GM18498 (cell line): ENCODE measurements around the gene RABEPK.
"Not testable (repeated sequence)": the region's sequence is repeated elsewhere in the genome, so short reads cannot be mapped to it uniquely, and the experiment has no call there.

Experiments
- ATAC-seq: cut with Tn5 transposase; IDR thresholded peaks from one replicate; pipeline ENCODE4 v1.9.1; 2021; ENCODE audit warnings: mild to moderate bottlenecking, moderate library complexity; ENCODE audit not compliant: unreplicated experiment

RABEPK gene

DNA sequence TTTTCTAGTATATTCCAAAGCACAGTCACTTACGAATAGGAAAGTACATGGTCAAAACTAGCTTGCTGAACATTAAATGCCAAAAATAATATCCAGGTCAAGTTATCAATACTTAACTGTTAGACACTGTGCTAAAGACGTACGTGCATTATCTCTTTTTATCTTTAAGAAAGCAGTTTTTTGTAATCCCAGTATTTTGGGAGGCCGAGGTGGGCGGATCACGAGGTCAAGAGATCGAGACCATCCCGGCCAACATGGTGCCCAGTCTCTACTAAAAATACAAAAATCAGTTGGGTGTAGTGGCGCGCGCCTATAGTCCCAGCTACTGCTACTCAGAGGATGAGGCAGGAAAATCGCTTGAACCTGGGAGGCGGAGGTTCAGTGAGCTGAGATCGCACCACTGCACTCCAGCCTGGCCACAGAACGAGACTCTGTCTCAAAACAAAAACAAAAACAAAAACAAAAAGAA, 43.5 kb downstream of the RABEPK start:
- ATAC-seq: no peak

DNA sequence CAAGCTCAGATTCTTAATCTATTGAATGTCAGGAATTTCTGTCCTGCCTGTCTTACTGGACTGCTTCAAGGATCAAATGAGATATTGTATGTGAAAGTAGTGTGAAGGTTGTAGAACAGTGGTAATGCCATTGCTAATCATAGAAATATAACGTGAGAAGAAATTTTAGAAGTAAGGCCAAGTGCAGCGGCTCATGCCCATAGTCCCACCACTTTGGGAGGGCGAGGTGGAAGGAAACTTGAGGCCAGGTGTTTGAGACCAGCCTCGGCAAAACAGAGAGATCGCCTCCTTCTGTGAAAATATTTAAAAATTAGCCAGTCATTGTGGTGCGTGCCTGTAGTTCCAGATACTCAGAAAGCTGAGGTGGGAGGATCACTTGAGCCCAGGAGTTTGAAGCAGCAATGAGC, 45.9 kb downstream of the RABEPK start:
- ATAC-seq: no peak

GRCh38 chr9:125254231-125254630, 53.9 kb downstream of the RABEPK start:
- no peak for ATAC-seq

- no peak for ATAC-seq
These were observed 55.5 kb downstream of the RABEPK start for GRCh38 chr9:125255781-125256391.

DNA sequence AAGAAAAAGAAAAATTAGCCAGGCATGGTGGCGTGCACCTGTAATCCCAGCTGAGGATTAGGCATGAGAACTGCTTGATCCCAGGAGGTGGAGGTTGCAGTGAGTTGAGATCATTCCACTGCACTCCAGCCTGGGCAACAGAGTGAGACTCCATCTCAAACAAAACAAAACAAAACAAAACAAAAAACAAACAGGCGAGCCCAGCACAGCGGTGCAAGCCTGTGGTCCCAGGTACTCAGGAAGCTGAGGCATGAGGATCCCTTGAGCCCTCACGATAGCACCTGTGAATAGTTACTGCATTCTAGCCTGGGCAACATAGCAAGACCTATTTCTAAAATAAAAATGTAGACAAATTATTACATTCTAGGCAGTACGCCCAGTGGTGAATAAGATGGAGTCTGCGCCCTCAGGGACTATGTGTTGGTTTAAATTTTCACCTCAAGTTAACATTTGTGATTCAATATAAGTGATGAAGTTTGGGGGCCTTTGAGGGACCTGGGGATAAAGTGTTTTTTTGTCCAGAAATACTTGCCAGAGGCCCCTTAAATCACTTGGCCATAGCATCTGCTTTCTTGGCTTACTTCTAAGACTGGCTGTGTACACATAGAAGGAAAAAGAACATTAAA, 57.9 kb downstream of the RABEPK start:
- no peak for ATAC-seq

DNA sequence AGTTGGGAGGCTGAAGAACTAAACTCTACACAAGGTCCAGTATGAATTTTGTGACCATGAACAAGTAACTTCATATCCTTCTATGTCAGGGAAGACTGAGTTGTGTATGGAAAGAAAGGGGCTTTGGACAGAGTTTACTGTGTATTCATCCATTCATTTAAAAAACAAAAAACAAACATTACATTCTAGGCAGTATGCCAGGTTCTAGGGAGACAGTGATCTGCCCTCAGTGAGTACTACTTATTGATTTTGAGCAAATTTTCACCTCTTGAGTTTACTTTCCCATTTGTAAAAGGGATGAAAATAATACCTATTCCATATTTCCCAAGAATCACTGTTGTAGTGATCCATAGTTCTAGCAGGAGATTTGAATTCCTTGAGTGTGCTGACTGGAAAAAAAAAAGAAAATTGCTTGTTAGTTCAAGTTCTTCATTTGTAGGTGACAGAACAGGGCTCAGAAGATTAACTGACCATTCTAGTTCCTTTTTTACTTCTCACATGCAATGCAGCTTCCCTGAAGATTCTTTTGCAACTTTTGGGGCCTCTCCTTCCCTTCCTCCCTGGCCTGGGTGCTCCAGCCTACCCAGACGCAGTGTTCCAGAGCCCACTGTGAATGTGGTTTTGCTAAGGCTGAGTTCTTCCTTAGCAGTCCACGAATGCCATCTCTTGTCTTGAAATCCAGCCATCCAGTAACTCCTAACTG, 58.6 kb downstream of the RABEPK start:
- ATAC-seq: no peak

- no peak for ATAC-seq
These were observed 60.2 kb downstream of the RABEPK start for GRCh38 chr9:125260561-125260960.

DNA sequence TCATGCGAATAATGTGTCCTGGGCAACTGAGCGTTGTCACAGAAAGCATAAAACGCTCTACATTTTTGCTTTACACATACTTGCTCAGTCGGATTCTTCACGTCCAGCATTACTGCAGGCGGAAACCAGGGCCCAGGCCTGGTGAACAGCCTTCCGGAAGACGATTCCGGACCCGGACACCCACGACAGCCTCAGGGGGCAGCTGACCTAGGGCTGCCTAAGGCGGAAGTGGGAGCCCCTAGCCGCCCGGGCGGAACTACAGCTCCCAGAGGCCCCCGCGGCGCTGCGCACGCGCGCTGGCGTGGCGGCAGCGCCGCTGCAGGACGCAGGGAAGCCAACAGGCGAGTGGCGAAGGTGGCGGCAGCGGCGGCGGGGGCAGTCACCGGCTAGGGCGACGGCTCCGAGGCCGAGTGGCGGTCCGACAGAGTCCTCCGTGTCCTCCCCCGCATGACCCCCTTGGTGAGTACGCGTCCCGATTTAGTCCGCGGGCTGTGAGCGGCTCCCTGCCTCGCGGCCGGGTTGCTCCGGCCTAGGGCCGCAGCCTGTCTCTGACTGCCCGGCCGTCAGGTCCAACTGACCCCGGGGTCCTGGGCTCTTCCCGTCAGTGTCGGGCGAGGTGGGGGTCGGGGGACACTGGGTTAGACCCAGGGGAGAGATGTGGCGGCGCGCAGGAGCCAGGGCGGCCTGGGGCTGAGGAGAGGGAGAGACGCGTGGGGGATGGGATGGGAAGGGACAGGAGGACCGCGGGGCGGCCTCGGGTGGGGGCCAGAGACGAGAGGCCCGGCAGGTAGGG, 61.4 kb downstream of the RABEPK start, which contains the start of gene GAPVD1:
TSS of gene GAPVD1 (plus strand) at position 326 of the 793 bp plus-strand sequence. CDS start 37,096 bp downstream, outside the sequence.
- ATAC-seq: peak; percentile 91

GRCh38 chr9:125262294-125262991, 62.1 kb downstream of the RABEPK start:
- ATAC-seq: no peak

GRCh38 chr9:125264068-125264467, 63.7 kb downstream of the RABEPK start:
- ATAC-seq: not testable (repeated sequence)

GRCh38 chr9:125268394-125269013, 68.2 kb downstream of the RABEPK start:
- no peak for ATAC-seq

GRCh38 chr9:125269014-125269397, 68.7 kb downstream of the RABEPK start:
- ATAC-seq: no peak

DNA sequence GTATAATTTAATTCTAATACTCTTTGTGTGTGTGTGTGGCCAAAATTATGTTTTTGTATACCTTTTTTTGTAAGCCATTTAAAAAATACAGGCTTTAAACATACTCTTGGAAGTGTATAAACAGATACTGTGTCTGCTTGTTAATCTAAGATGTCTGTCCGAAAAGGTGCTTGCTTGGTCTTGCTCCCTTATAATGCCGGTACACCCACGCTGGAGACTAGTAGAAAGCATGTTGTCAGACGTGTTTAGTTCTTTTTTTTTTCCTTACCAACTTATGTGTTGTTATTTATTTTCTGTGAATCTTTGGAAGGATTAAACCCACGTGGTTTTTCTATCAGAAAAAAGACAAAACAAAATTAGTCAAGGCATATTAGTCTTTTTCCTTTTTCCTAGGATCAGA, 70.7 kb downstream of the RABEPK start:
- ATAC-seq: no peak

DNA sequence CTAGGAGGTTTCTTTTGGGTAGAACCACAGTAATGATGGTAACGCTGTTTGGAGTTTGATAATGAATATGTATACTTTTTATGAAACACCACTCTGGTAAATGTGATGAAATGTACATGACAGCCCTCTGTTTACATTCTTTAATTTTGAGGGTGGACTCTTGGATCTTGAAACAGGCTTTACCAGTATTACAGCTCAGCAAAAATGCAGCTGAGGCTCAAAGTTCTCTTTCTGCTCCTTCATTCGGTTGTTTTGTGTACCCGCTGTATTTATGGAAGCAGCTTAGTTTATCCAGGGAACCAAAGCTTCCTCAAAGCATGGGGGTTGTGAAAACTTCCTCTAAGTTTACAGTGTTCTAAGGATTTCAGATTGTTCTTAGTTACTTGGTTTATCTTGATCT, 72.4 kb downstream of the RABEPK start:
- ATAC-seq: no peak

DNA sequence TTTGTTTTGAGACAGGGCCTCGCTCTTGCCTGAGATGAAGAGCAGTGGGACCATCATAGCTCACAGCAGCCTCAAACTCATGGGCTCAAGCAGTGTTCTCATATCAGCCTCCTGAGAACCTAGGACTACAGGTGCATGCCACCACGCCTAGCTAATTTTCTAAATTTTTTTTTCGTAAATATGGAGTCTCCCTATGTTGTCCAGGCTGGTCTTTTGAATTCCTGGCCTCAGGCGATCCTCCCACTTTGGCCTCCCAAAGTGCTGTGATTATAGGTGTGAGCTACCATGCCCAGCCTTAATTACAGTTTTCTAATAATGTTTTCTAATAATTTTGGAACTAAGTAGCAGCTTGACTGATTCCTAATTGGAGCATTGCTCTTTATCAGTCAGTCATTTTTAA, 76.4 kb downstream of the RABEPK start:
- ATAC-seq: no peak

DNA sequence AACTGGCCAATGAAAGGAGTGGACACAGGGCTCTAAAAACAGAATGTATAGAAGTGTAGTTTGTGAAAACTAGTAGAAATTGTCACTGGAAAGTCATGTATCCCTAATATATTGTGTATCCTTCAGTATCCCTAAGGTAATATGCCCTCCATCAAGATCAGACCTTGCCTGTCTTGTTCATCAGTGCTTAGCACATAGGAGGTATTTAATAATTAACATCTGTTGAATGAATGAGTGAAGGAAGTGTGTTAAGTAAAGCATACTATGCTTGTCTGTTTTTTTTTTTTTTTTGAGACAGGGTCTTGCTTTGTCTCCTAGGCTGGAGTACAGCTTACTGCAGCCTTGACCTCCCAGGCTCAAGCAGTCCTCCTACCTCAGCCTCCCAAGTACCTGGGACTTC, 77.1 kb downstream of the RABEPK start:
- ATAC-seq: no peak

- no peak for ATAC-seq
These were observed 80.6 kb downstream of the RABEPK start for GRCh38 chr9:125280945-125281344.
